ENCODE measurements around the gene SPATA46.

The SPATA46 gene

DNA sequence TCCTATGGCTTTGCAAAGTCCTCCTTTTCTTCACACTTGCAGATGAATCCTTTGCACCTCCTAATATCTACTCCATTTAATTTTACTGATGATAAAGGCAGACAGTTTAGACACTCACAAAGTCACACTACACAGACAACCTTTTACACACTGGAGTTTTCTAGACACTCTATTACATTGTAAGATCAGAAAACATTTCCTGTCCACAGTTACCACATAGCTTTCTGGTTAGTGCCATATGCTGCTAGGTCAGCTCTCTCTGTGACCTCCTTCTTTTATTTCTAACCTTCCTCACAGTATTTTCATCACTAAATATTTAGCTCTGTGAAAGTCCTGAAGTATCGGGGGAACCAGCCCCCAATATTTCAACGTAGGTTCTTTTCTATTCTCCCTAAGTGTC, 30.2 kb upstream of the SPATA46 start:
- no peak overlapping the region for H3K4me3 ChIP-seq (ENCODE audit: low read length)
- H3K4me1 ChIP-seq (ENCODE audit: control insufficient read depth, low read depth, low read length), result no peaks in the 10 kb centered on the region
- no peak overlapping the region for H3K9ac ChIP-seq (ENCODE audit: low read length)
- no peaks in the 10 kb centered on the region for H3K36me3 ChIP-seq (ENCODE audit: control insufficient read depth, low read depth, low read length)
- H3K27ac ChIP-seq (ENCODE audit: low read length), result no peak overlapping the region
- H3K9me3 ChIP-seq (ENCODE audit: control insufficient read depth, low read depth, low read length), result no peaks in the 10 kb centered on the region
- H3K27me3 ChIP-seq (ENCODE audit: control insufficient read depth, insufficient read depth, low read length), result no peaks in the 10 kb centered on the region

- H3K4me1 ChIP-seq (ENCODE audit: control insufficient read depth, low read depth, low read length), result no peaks in the 10 kb centered on the region
- no peaks in the 10 kb centered on the region for H3K9me3 ChIP-seq (ENCODE audit: control insufficient read depth, low read depth, low read length)
- H3K27me3 ChIP-seq (ENCODE audit: control insufficient read depth, insufficient read depth, low read length), result no peaks in the 10 kb centered on the region
- no peak overlapping the region for H3K9ac ChIP-seq (ENCODE audit: low read length)
- H3K27ac ChIP-seq (ENCODE audit: low read length), result no peak overlapping the region
- H3K4me3 ChIP-seq (ENCODE audit: low read length), result no peak overlapping the region
- no peaks in the 10 kb centered on the region for H3K36me3 ChIP-seq (ENCODE audit: control insufficient read depth, low read depth, low read length)
Observed at GRCh38 chr1:162405800-162406199, 29.1 kb upstream of the SPATA46 start.

- Histone ChIP-seq H3K27me3 (ENCODE audit: control insufficient read depth, insufficient read depth, low read length) (no peaks in the 10 kb centered on the region), H3K9me3 (ENCODE audit: control insufficient read depth, low read depth, low read length) (no peaks in the 10 kb centered on the region), H3K36me3 (ENCODE audit: control insufficient read depth, low read depth, low read length) (no peaks in the 10 kb centered on the region), H3K4me3 (ENCODE audit: low read length) (no peak overlapping the region), H3K9ac (ENCODE audit: low read length) (no peak overlapping the region), H3K27ac (ENCODE audit: low read length) (no peak overlapping the region), H3K4me1 (ENCODE audit: control insufficient read depth, low read depth, low read length) (peaks cover under 1% of the 10 kb centered on the region)
Observed at GRCh38 chr1:162404550-162405160, 28.0 kb upstream of the SPATA46 start.

GRCh38 chr1:162400790-162401355, 24.2 kb upstream of the SPATA46 start:
- Histone ChIP-seq H3K27ac (ENCODE audit: low read length) (no peak overlapping the region), H3K9ac (ENCODE audit: low read length) (no peak overlapping the region), H3K4me3 (ENCODE audit: low read length) (no peak overlapping the region), H3K27me3 (ENCODE audit: control insufficient read depth, insufficient read depth, low read length) (no peaks in the 10 kb centered on the region), H3K9me3 (ENCODE audit: control insufficient read depth, low read depth, low read length) (no peaks in the 10 kb centered on the region), H3K4me1 (ENCODE audit: control insufficient read depth, low read depth, low read length) (peaks cover 13% of the 10 kb centered on the region), H3K36me3 (ENCODE audit: control insufficient read depth, low read depth, low read length) (no peaks in the 10 kb centered on the region)

GRCh38 chr1:162398999-162399580, 22.4 kb upstream of the SPATA46 start:
- Histone ChIP-seq H3K36me3 (ENCODE audit: control insufficient read depth, low read depth, low read length) (no peaks in the 10 kb centered on the region), H3K27me3 (ENCODE audit: control insufficient read depth, insufficient read depth, low read length) (no peaks in the 10 kb centered on the region), H3K4me1 (ENCODE audit: control insufficient read depth, low read depth, low read length) (peaks cover 13% of the 10 kb centered on the region), H3K27ac (ENCODE audit: low read length) (no peak overlapping the region), H3K4me3 (ENCODE audit: low read length) (no peak overlapping the region), H3K9me3 (ENCODE audit: control insufficient read depth, low read depth, low read length) (no peaks in the 10 kb centered on the region), H3K9ac (ENCODE audit: low read length) (no peak overlapping the region)

DNA sequence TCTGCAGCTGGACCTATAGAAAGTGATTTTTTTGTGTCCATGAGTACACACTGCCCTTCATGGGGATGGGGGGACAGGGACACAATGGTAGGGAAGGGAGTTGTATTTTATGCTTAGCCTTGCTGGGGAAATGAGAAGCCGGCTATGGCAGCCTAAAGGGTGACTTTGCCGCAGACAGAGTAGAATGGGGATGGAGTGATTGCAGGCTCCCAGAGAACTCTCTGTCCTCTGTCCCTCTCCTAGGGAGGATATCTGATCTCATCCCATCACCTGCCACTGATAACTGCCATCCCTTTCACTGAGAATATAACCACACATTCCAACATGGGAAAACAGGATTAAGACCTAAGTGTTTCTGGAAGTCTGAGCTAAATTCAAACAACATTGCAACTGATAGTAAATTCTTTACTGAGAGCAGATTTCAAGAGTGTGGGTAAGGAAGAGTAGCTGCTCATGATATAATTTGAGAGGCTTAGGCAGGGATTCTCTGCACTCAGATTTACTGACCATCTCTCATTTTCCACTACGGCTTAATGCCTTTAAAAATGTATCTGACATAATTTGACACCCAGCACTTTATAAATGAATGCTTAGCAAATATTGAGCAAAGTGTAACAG, 21.4 kb upstream of the SPATA46 start:
- no peak overlapping the region for H3K9ac ChIP-seq (ENCODE audit: low read length)
- H3K27me3 ChIP-seq (ENCODE audit: control insufficient read depth, insufficient read depth, low read length), result no peaks in the 10 kb centered on the region
- H3K9me3 ChIP-seq (ENCODE audit: control insufficient read depth, low read depth, low read length), result no peaks in the 10 kb centered on the region
- H3K36me3 ChIP-seq (ENCODE audit: control insufficient read depth, low read depth, low read length), result no peaks in the 10 kb centered on the region
- no peak overlapping the region for H3K4me3 ChIP-seq (ENCODE audit: low read length)
- H3K4me1 ChIP-seq (ENCODE audit: control insufficient read depth, low read depth, low read length), result peaks cover 13% of the 10 kb centered on the region
- H3K27ac ChIP-seq (ENCODE audit: low read length), result no peak overlapping the region

DNA sequence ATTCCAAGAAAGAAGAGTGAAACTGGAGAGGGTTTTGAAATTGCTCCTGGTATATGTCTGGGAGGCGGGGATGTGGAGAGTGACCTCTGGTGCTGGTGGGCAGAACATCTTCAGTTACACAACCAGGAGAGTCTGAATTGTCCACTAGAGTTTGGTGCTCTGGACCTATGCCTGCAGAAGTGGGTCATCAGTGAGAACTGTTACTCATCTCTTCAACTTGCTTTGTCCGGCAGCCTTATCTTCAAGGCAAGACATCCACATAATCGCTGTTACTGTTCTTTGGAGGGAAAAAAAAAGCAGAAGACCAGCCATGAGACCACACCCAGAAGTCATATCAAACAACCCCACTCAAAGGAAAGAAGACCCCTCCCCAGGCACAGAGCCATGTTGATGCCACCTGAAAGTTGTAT, 20.4 kb upstream of the SPATA46 start:
- H3K4me1 ChIP-seq (ENCODE audit: control insufficient read depth, low read depth, low read length), result peaks cover 13% of the 10 kb centered on the region

GRCh38 chr1:162396201-162396906, 19.7 kb upstream of the SPATA46 start:
- no peaks in the 10 kb centered on the region for H3K9me3 ChIP-seq (ENCODE audit: control insufficient read depth, low read depth, low read length)
- H3K9ac ChIP-seq (ENCODE audit: low read length), result no peak overlapping the region
- H3K4me1 ChIP-seq (ENCODE audit: control insufficient read depth, low read depth, low read length), result peaks cover 13% of the 10 kb centered on the region
- no peak overlapping the region for H3K4me3 ChIP-seq (ENCODE audit: low read length)
- H3K36me3 ChIP-seq (ENCODE audit: control insufficient read depth, low read depth, low read length), result no peaks in the 10 kb centered on the region
- no peaks in the 10 kb centered on the region for H3K27me3 ChIP-seq (ENCODE audit: control insufficient read depth, insufficient read depth, low read length)
- H3K27ac ChIP-seq (ENCODE audit: low read length), result no peak overlapping the region

More for the DNA sequence above, 20.4 kb upstream of the SPATA46 start:
- Histone ChIP-seq H3K27ac (ENCODE audit: low read length) (no peak overlapping the region), H3K36me3 (ENCODE audit: control insufficient read depth, low read depth, low read length) (no peaks in the 10 kb centered on the region), H3K4me3 (ENCODE audit: low read length) (no peak overlapping the region), H3K9me3 (ENCODE audit: control insufficient read depth, low read depth, low read length) (no peaks in the 10 kb centered on the region), H3K9ac (ENCODE audit: low read length) (no peak overlapping the region), H3K27me3 (ENCODE audit: control insufficient read depth, insufficient read depth, low read length) (no peaks in the 10 kb centered on the region)

DNA sequence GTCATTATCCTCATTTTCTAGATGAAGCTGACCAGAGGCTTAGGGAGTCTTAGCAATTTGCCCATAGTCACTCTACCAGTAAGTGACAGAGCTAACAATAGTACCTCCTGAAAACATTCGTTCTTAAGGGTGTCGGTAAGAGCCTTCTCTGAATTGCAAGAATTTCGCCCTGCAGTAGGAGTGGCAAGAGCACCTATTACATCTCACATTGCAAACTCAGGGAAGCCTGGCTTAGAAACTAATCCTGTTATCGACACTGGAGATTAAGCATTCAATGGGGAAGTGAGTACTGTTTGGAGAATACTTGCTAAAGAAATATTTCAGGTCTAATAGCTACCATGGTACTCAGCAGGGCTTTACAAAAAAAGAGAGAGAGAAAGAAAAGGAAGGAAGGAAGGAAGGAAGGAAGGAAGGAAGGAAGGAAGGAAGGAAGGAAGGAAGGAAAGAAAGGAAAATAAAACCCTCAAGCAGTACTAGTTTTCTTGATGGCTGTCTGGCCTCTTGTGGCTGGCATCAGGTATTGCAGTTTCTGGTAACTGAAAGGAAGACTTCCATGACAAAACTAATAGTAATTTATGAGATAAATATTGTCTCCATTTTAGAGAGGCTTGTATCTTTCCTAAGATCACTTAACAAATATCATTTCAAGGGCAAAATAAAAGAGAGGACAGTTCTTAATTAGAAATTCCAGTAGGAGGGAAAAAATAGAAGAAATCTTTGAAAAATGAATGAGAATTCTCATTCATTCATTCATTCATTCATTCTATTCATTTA, 15.3 kb upstream of the SPATA46 start:
- Histone ChIP-seq H3K36me3 (ENCODE audit: control insufficient read depth, low read depth, low read length) (no peaks in the 10 kb centered on the region), H3K9me3 (ENCODE audit: control insufficient read depth, low read depth, low read length) (no peaks in the 10 kb centered on the region), H3K27me3 (ENCODE audit: control insufficient read depth, insufficient read depth, low read length) (no peaks in the 10 kb centered on the region), H3K4me3 (ENCODE audit: low read length) (no peak overlapping the region), H3K27ac (ENCODE audit: low read length) (no peak overlapping the region), H3K4me1 (ENCODE audit: control insufficient read depth, low read depth, low read length) (peaks cover 4% of the 10 kb centered on the region), H3K9ac (ENCODE audit: low read length) (no peak overlapping the region)

DNA sequence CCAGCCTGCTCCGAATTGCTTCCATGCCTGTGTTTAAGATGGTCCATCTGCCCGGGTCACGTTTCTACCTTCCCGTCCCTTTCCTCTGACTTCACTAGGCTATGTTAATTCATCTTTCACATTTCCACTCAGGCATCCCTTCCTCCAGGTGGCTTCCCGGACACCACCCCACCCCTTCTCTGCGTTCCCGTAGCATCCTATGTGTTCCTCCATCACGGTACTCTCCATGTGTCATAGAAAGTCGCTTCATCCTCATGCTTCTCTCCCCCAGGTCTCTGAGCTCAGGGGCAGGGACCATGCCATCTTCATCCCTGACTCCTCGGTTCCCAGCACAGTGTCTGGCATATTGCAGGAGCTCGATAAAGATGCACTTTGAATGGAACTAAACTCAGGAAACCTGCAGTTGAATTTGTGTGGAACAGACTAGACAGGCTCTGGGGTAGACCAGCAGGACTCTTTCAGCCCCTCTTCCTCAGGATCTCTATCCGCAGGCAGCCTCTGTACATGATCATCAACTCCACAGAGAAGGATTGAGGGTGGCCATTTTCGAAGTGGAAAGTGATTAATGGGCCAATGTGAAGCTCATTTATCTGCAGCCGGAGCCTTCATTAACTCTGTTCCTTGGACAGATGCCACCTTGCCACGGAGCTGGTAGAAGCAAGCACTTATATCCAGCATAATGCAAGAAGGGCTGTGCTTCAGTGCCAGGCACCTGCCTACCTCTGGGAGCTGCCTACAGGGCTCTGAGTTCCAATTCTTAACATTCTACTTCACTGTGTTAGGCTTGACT, 13.9 kb upstream of the SPATA46 start:
- Histone ChIP-seq H3K36me3 (ENCODE audit: control insufficient read depth, low read depth, low read length) (no peaks in the 10 kb centered on the region), H3K4me1 (ENCODE audit: control insufficient read depth, low read depth, low read length) (peaks cover 4% of the 10 kb centered on the region), H3K9me3 (ENCODE audit: control insufficient read depth, low read depth, low read length) (no peaks in the 10 kb centered on the region), H3K9ac (ENCODE audit: low read length) (no peak overlapping the region), H3K4me3 (ENCODE audit: low read length) (no peak overlapping the region), H3K27ac (ENCODE audit: low read length) (no peak overlapping the region), H3K27me3 (ENCODE audit: control insufficient read depth, insufficient read depth, low read length) (no peaks in the 10 kb centered on the region)

All from iPS-18a (cell line).